Body of pancreas (tissue), 4 donors: ENCODE data around the gene SNX25.

Experiments
- POLR2A ChIP-seq, 3 donors: fragments of 450-650 bp; IDR thresholded peaks; one replicate each; pipeline ENCODE4 v1.6.1; 2016; ENCODE audit warnings: antibody characterized with exemption in 3 of 3, mild to moderate bottlenecking in 2 of 3
- TF ChIP-seq, protein P1 (sequence below), 7 experiments: fragments of 450-650 bp in 4 of 7; fragments of 200-600 bp in 3 of 7; sonication (generic) in 3 of 7; IDR thresholded peaks; one replicate each; pipeline ENCODE4 v1.5.1; 2016 to 2019; ENCODE audit warnings: antibody characterized with exemption in 7 of 7

DNA sequence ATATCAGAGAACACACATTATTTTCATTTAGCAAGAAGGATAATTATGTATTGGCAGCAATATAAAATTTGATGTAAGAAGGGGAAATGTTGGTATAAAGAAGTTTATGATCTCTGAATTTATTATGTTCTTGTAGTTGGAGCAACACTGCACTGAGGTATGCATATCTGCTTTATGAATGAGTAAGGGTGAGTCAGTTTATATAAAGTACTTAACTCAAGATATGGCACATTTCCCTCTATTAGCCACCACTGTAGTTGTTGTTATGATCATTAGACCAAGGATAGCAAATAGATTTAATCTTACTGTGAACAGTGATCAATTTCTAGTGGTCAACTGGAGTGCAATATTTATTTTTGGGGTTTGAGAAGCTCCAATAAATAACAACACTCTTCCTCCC is 66.6 kb downstream of the SNX25 start:
- no peak for TF ChIP-seq POLR2A (IDR thresholded peaks at IDR 0.05)
- TF ChIP-seq, protein P1, sequence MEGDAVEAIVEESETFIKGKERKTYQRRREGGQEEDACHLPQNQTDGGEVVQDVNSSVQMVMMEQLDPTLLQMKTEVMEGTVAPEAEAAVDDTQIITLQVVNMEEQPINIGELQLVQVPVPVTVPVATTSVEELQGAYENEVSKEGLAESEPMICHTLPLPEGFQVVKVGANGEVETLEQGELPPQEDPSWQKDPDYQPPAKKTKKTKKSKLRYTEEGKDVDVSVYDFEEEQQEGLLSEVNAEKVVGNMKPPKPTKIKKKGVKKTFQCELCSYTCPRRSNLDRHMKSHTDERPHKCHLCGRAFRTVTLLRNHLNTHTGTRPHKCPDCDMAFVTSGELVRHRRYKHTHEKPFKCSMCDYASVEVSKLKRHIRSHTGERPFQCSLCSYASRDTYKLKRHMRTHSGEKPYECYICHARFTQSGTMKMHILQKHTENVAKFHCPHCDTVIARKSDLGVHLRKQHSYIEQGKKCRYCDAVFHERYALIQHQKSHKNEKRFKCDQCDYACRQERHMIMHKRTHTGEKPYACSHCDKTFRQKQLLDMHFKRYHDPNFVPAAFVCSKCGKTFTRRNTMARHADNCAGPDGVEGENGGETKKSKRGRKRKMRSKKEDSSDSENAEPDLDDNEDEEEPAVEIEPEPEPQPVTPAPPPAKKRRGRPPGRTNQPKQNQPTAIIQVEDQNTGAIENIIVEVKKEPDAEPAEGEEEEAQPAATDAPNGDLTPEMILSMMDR (IDR thresholded peaks at IDR 0.05) = no peak
